Measurements from ENCODE around the gene GALNT13.

DNA sequence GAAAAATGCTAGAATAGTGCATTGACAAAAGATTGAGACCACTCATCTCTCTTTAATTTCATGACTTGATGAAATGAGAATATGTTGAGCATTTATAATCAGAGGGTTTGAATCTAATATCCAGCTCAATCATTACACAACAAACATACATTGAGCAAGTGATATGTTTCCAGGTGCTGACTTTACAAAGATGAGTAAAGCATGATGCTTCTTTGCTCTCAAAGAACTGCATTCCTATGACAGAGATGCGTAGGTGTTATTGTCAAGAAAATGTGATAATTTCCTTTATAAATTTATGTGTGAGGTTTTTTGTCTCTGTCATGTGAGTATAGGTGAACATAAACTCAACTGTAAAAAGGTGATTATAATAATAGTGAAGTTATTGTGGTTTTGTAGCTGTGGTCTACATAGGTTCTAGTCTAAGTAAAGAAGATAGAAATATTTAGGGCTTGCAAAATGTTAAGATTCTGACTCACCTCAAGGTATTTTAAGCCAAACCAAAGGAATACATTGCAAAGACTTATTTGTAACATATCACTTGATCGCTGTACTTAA is 389.8 kb downstream of the GALNT13 start:
- TF ChIP-seq YY1 (IDR thresholded peaks at IDR 0.05; ENCODE audit: insufficient read depth, insufficient read length) (no peak), SUZ12 (IDR thresholded peaks at IDR 0.05; ENCODE audit: extremely low read depth, insufficient read depth, insufficient read length) (no peak), ZNF274 (IDR thresholded peaks at IDR 0.05; ENCODE audit: low read depth, low read length) (no peak)

Measured in NT2/D1 (cell line).